Neural cell (in vitro differentiated cells): ENCODE results near the gene PRKAR1B.

Source experiments
- EP300 ChIP-seq: fragments of 450-650 bp; conservative IDR thresholded peaks from 2 replicates; pipeline ENCODE4 v1.6.1; 2014; ENCODE audit warnings: antibody characterized with exemption, mild to moderate bottlenecking, moderate library complexity; ENCODE audit not compliant: poor library complexity, severe bottlenecking
- MXI1 ChIP-seq: fragments of 450-650 bp; conservative IDR thresholded peaks from 2 replicates; pipeline ENCODE4 v1.6.1; 2014; ENCODE audit warnings: antibody characterized with exemption, mild to moderate bottlenecking; ENCODE audit not compliant: poor library complexity, severe bottlenecking
- POLR2AphosphoS5 ChIP-seq: IDR thresholded peaks from 2 replicates; pipeline ENCODE4 v1.6.1; 2012
- TF ChIP-seq, protein P1 (sequence below): IDR thresholded peaks from 2 replicates; pipeline ENCODE4 v1.6.1; 2012; ENCODE audit warnings: borderline replicate concordance
- TF ChIP-seq, protein P2 (sequence below): fragments of 450-650 bp; IDR thresholded peaks from 2 replicates; pipeline ENCODE4 v1.5.1; 2014; ENCODE audit warnings: antibody characterized with exemption, mild to moderate bottlenecking, moderate library complexity; ENCODE audit not compliant: poor library complexity, severe bottlenecking

DNA sequence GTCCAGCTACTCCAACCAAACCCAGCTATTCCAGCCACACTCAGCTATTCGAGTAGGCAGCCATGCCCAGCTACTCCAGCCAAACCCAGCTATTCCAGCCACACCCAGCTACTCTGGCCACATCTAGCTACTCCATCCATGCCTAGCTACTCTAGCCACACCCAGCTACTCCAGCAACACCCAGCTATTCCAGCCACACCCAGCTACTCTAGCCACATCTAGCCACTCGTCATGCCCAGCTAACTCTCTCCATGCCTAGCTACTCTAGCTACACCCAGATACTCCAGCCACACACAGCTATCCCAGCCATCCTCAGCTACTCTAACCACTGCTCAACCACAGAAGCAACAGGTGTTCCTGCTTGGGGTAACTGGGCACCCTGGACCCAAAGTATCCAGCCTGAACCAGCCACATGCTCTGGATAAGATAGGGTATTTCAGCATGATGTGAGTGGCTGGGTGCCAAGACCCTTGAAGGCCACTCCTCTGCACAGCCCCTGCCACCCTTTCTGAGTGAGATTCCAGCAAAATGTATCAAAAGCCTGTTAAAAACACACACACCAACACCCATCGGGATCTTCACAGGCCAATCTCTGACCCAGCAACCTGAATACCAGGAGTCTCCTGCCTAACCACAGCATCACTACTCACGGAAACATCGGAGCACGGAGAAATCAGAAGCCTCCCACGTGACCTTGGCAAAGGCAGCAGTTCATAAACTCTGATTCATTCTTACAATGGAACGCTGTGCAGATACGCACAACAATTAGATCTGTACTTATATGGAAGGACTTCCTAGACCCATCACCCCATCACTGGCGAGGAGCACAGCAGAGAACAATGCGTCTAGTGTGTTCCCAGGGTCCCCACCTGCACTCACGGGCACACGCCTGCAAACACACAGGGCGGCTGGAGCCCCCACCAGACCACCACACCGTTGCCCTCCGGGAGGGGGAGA lies 52.3 kb downstream of the PRKAR1B start:
- TF ChIP-seq, protein P1, sequence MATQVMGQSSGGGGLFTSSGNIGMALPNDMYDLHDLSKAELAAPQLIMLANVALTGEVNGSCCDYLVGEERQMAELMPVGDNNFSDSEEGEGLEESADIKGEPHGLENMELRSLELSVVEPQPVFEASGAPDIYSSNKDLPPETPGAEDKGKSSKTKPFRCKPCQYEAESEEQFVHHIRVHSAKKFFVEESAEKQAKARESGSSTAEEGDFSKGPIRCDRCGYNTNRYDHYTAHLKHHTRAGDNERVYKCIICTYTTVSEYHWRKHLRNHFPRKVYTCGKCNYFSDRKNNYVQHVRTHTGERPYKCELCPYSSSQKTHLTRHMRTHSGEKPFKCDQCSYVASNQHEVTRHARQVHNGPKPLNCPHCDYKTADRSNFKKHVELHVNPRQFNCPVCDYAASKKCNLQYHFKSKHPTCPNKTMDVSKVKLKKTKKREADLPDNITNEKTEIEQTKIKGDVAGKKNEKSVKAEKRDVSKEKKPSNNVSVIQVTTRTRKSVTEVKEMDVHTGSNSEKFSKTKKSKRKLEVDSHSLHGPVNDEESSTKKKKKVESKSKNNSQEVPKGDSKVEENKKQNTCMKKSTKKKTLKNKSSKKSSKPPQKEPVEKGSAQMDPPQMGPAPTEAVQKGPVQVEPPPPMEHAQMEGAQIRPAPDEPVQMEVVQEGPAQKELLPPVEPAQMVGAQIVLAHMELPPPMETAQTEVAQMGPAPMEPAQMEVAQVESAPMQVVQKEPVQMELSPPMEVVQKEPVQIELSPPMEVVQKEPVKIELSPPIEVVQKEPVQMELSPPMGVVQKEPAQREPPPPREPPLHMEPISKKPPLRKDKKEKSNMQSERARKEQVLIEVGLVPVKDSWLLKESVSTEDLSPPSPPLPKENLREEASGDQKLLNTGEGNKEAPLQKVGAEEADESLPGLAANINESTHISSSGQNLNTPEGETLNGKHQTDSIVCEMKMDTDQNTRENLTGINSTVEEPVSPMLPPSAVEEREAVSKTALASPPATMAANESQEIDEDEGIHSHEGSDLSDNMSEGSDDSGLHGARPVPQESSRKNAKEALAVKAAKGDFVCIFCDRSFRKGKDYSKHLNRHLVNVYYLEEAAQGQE: no peak
- TF ChIP-seq MXI1: no peak
- TF ChIP-seq, protein P2, sequence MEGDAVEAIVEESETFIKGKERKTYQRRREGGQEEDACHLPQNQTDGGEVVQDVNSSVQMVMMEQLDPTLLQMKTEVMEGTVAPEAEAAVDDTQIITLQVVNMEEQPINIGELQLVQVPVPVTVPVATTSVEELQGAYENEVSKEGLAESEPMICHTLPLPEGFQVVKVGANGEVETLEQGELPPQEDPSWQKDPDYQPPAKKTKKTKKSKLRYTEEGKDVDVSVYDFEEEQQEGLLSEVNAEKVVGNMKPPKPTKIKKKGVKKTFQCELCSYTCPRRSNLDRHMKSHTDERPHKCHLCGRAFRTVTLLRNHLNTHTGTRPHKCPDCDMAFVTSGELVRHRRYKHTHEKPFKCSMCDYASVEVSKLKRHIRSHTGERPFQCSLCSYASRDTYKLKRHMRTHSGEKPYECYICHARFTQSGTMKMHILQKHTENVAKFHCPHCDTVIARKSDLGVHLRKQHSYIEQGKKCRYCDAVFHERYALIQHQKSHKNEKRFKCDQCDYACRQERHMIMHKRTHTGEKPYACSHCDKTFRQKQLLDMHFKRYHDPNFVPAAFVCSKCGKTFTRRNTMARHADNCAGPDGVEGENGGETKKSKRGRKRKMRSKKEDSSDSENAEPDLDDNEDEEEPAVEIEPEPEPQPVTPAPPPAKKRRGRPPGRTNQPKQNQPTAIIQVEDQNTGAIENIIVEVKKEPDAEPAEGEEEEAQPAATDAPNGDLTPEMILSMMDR: no peak
- TF ChIP-seq EP300: no peak
- no peak for TF ChIP-seq POLR2AphosphoS5
